H1 (cell line): ENCODE results near the gene PNLDC1. TPM values are rescaled to one million over a fixed set of nuclear protein-coding genes. Genes with fewer than 3 reads are reported as not detected.

Experiments
- CTCF ChIA-PET: fragments of 300-600 bp; sonication (Branson Sonifier 250); formaldehyde crosslinking; loops from one replicate; lab custom pipeline; 2021; ENCODE audit not compliant: partially characterized antibody; lab: Charles Lee
- POLR2A ChIA-PET: fragments of 300-600 bp; sonication (Branson Sonifier 250); formaldehyde crosslinking; loops from one replicate; lab custom pipeline; 2021; ENCODE audit warnings: inconsistent platforms; ENCODE audit not compliant: partially characterized antibody; lab: Charles Lee
- DNase-seq, 2 experiments: peaks; one replicate each; pipeline versions ENCODE4 v3.0.0 to v3.0.0-alpha.2; 2010 to 2022; ENCODE audit warnings: low spot score in 2 of 2, low read depth in 1 of 2, mixed read lengths in 1 of 2
- FAIRE-seq: peaks from 2 replicates; lab custom pipeline; 2011; peaks lifted over from hg19 to GRCh38; lab: Jason Lieb, UNC
- H2AFZ ChIP-seq: 2 replicates; pipeline ENCODE4 v1.8.1; 2012; ENCODE audit warnings: low read length, inconsistent platforms
- H2AK5ac ChIP-seq: 2 replicates; pipeline ENCODE4 v1.6.1; 2013; ENCODE audit warnings: low read depth, low read length
- H2BK120ac ChIP-seq: replicated peaks from 2 replicates; pipeline ENCODE3; 2013; ENCODE audit warnings: low read depth, low read length, inconsistent platforms
- H2BK12ac ChIP-seq: 2 replicates; pipeline ENCODE4 v1.6.1; 2013; ENCODE audit warnings: low read depth, low read length
- H2BK15ac ChIP-seq: 2 replicates; pipeline ENCODE4 v1.6.1; 2013; ENCODE audit warnings: low read length
- H2BK20ac ChIP-seq: 2 replicates; pipeline ENCODE4 v1.6.1; 2013; ENCODE audit warnings: low read length
- H2BK5ac ChIP-seq: 2 replicates; pipeline ENCODE4 v1.6.1; 2013; ENCODE audit warnings: low read depth, low read length
- H3K14ac ChIP-seq: 2 replicates; pipeline ENCODE4 v1.6.1; 2013; ENCODE audit warnings: inconsistent platforms; ENCODE audit not compliant: insufficient read length
- H3K18ac ChIP-seq: 2 replicates; pipeline ENCODE4 v1.6.1; 2013; ENCODE audit warnings: low read length; ENCODE audit errors: extremely low read depth
- H3K23ac ChIP-seq: 2 replicates; pipeline ENCODE4 v1.6.1; 2013; ENCODE audit warnings: inconsistent platforms; ENCODE audit not compliant: insufficient read length
- H3K23me2 ChIP-seq: 2 replicates; pipeline ENCODE4 v1.6.1; 2013; ENCODE audit warnings: low read depth, low read length
- H3K27ac ChIP-seq: 2 replicates; pipeline ENCODE4 v1.6.1; 2011; ENCODE audit warnings: low read depth, low read length, inconsistent platforms
- H3K27me3 ChIP-seq, 4 experiments: replicated peaks in 1 of 4; 1 replicate in 1 of 4; 2 replicates in 3 of 4; pipeline versions ENCODE4 v1.6.1 to v1.8.1; 2011 to 2013; ENCODE audit warnings: low read length in 3 of 4, mild to moderate bottlenecking in 3 of 4, inconsistent platforms in 2 of 4, mixed read lengths in 2 of 4, moderate library complexity in 1 of 4; ENCODE audit not compliant: control insufficient read depth in 3 of 4, insufficient read depth in 3 of 4; ENCODE audit errors: extremely low read depth in 1 of 4
- H3K36me3 ChIP-seq, 4 experiments: 2 replicates each; pipeline versions ENCODE4 v1.6.1 to v1.8.1; 2011 to 2013; ENCODE audit warnings: mild to moderate bottlenecking in 4 of 4, low read length in 3 of 4, moderate library complexity in 2 of 4, control low read depth in 1 of 4, inconsistent platforms in 1 of 4; ENCODE audit not compliant: insufficient read depth in 4 of 4, control insufficient read depth in 2 of 4
- H3K4ac ChIP-seq: replicated peaks from 2 replicates; pipeline ENCODE3; 2013; ENCODE audit warnings: low read length, low read depth, mixed read lengths, inconsistent platforms; ENCODE audit not compliant: insufficient read length
- H3K4me1 ChIP-seq, 4 experiments: replicated peaks in 1 of 4; 1 replicate in 1 of 4; 2 replicates in 3 of 4; pipeline versions ENCODE4 v1.6.1 to v1.8.1; 2011 to 2013; ENCODE audit warnings: low read length in 3 of 4, inconsistent platforms in 2 of 4, mixed read lengths in 1 of 4; ENCODE audit not compliant: insufficient read depth in 4 of 4, control insufficient read depth in 3 of 4
- H3K4me2 ChIP-seq, 2 experiments: 2 replicates each; pipeline versions ENCODE4 v1.6.1 to v1.8.1; 2011 to 2013; ENCODE audit warnings: low read depth in 2 of 2, low read length in 2 of 2, control low read depth in 1 of 2, inconsistent platforms in 1 of 2, mild to moderate bottlenecking in 1 of 2; ENCODE audit not compliant: insufficient read depth in 1 of 2
- H3K4me3 ChIP-seq, 4 experiments: fragments of 200-600, 300-600 bp in 1 of 4; sonication (generic), shearing (Covaris generic), sonication (Bioruptor Twin) in 1 of 4; 2 replicates each; pipeline versions ENCODE4 v1.5.1 to v1.8.1; 2011 to 2016; ENCODE audit warnings: low read length in 4 of 4, low read depth in 3 of 4, control low read depth in 2 of 4, inconsistent platforms in 2 of 4, mild to moderate bottlenecking in 2 of 4, mixed read lengths in 1 of 4, moderate library complexity in 1 of 4; ENCODE audit not compliant: insufficient read depth in 2 of 4; ENCODE audit errors: extremely low read depth in 1 of 4
- H3K56ac ChIP-seq: replicated peaks from 2 replicates; pipeline ENCODE3; 2013; ENCODE audit warnings: low read depth, mild to moderate bottlenecking, mixed read lengths, low read length, inconsistent platforms; ENCODE audit not compliant: insufficient read length
- H3K79me1 ChIP-seq: 2 replicates; pipeline ENCODE4 v1.6.1; 2013; ENCODE audit warnings: low read depth, low read length, control low read depth
- H3K79me2 ChIP-seq, 2 experiments: 2 replicates each; pipeline versions ENCODE4 v1.6.1 to v1.8.1; 2012 to 2013; ENCODE audit warnings: low read length in 2 of 2, mild to moderate bottlenecking in 2 of 2, inconsistent platforms in 1 of 2; ENCODE audit not compliant: insufficient read depth in 2 of 2, control insufficient read depth in 1 of 2
- H3K9ac ChIP-seq, 4 experiments: replicated peaks in 1 of 4; 1 replicate in 1 of 4; 2 replicates in 3 of 4; pipeline versions ENCODE4 v1.6.1 to v1.8.1; 2011 to 2013; ENCODE audit warnings: low read depth in 3 of 4, low read length in 3 of 4, control low read depth in 2 of 4, mild to moderate bottlenecking in 2 of 4, moderate library complexity in 2 of 4, inconsistent platforms in 1 of 4; ENCODE audit errors: extremely low read depth in 1 of 4
- H3K9me3 ChIP-seq, 2 experiments: 2 replicates each; pipeline versions ENCODE4 v1.6.1 to v1.8.1; 2012 to 2013; ENCODE audit warnings: mild to moderate bottlenecking in 2 of 2, moderate library complexity in 2 of 2, control low read depth in 1 of 2, inconsistent platforms in 1 of 2, low read depth in 1 of 2, low read length in 1 of 2, mixed read lengths in 1 of 2; ENCODE audit not compliant: insufficient read depth in 2 of 2
- H4K20me1 ChIP-seq, 2 experiments: replicated peaks in 1 of 2; 2 replicates each; pipeline versions ENCODE3 to v1.8.1; 2011 to 2013; ENCODE audit warnings: inconsistent platforms in 2 of 2, low read length in 2 of 2, mild to moderate bottlenecking in 1 of 2; ENCODE audit not compliant: insufficient read depth in 2 of 2, control insufficient read depth in 1 of 2
- H4K5ac ChIP-seq: 2 replicates; pipeline ENCODE4 v1.6.1; 2013; ENCODE audit warnings: low read length, low read depth, mixed read lengths, inconsistent platforms; ENCODE audit not compliant: insufficient read length
- H4K8ac ChIP-seq: 2 replicates; pipeline ENCODE4 v1.8.0; 2013; ENCODE audit warnings: mild to moderate bottlenecking, moderate library complexity, low read length, inconsistent platforms; ENCODE audit not compliant: insufficient read depth; ENCODE audit errors: extremely low read depth
- H4K91ac ChIP-seq: replicated peaks from 2 replicates; pipeline ENCODE3; 2013; ENCODE audit warnings: low read length, mixed read lengths, inconsistent platforms; ENCODE audit not compliant: insufficient read length
- CEBPB ChIP-seq: IDR thresholded peaks from 2 replicates; pipeline ENCODE4 v1.6.1; 2012; ENCODE audit warnings: low read depth, low read length
- CREB1 ChIP-seq: IDR thresholded peaks from 2 replicates; pipeline ENCODE4 v1.6.1; 2012; ENCODE audit warnings: inconsistent platforms
- FOSL1 ChIP-seq: IDR thresholded peaks from 2 replicates; pipeline ENCODE4 v1.6.1; 2011; ENCODE audit warnings: mild to moderate bottlenecking, low read depth, low read length, moderate library complexity; ENCODE audit not compliant: insufficient read depth
- GABPA ChIP-seq: IDR thresholded peaks from 2 replicates; pipeline ENCODE4 v1.6.1; 2011; ENCODE audit warnings: mild to moderate bottlenecking, low read length, moderate library complexity, borderline replicate concordance; ENCODE audit not compliant: insufficient read depth
- HDAC6 ChIP-seq: IDR thresholded peaks from one replicate; pipeline ENCODE4 v1.7.1; 2012; ENCODE audit warnings: low read depth, mild to moderate bottlenecking, inconsistent platforms, low read length, moderate library complexity
- KDM5A ChIP-seq: fragments of 200-600 bp; IDR thresholded peaks from 2 replicates; pipeline ENCODE4 v1.7.1; 2012; ENCODE audit warnings: mild to moderate bottlenecking, low read length, inconsistent platforms, mixed read lengths
- POLR2A ChIP-seq, 2 experiments: IDR thresholded peaks; 1 replicate in 1 of 2; 2 replicates in 1 of 2; pipeline ENCODE4 v1.6.1; 2011; ENCODE audit warnings: low read depth in 2 of 2, low read length in 2 of 2, mild to moderate bottlenecking in 2 of 2; ENCODE audit errors: control extremely low read depth in 1 of 2
- SIX5 ChIP-seq: IDR thresholded peaks from 2 replicates; pipeline ENCODE4 v1.6.1; 2011; ENCODE audit warnings: mild to moderate bottlenecking, low read depth, low read length
- TAF7 ChIP-seq: optimal IDR thresholded peaks from 2 replicates; pipeline ENCODE3; 2011; ENCODE audit warnings: low read depth, mild to moderate bottlenecking, inconsistent platforms, low read length, moderate library complexity, borderline replicate concordance
- TEAD4 ChIP-seq: IDR thresholded peaks from 2 replicates; pipeline ENCODE4 v1.6.1; 2012; ENCODE audit warnings: low read depth, low read length, inconsistent platforms, mixed read lengths
- WGBS, 2 experiments: shearing (Covaris generic) in 1 of 2; methylation state at CpG; one replicate each; pipeline versions ENCODE4 v1.1.6 to v1.1.7; 2013 to 2015; ENCODE audit warnings: low lambda C conversion rate in 2 of 2, mixed read lengths in 2 of 2, inconsistent platforms in 1 of 2, low coverage in 1 of 2, missing lambda C conversion rate in 1 of 2; ENCODE audit not compliant: insufficient replicate concordance in 2 of 2, insufficient coverage in 1 of 2, insufficient read length in 1 of 2; ENCODE audit errors: extremely low coverage in 1 of 2, missing lambda C conversion rate in 1 of 2; 5-methylcytosine and 5-hydroxymethylcytosine counted together
- polyA plus RNA-seq, 7 experiments: library from polyadenylated mRNA; depleted of rRNA in 3 of 7; stranded (reverse) in 5 of 7; unstranded in 2 of 7; fragments of >200 nt in 5 of 7; fragments of 200-250 nt in 2 of 7; gene quantifications; 1 replicate in 5 of 7; 2 replicates in 1 of 7; 4 replicates in 1 of 7; pipeline versions ENCODE4 v1.2.1 to v1.2.3, GENCODE V29; 2011 to 2013; ENCODE audit warnings: missing spikeins in 2 of 7, mixed read lengths in 2 of 7
- total RNA-seq: library from RNA; stranded (reverse); fragmentation: NEBNext Ultra II Directional; extraction: Animal tissue kit (Norgen Biotek cat#: 25700); gene quantifications from 2 replicates; pipeline ENCODE4 v1.2.1, GENCODE V29; 2021
- TF ChIP-seq, protein P1 (sequence below): IDR thresholded peaks from 2 replicates; pipeline ENCODE4 v1.6.1; 2012; ENCODE audit warnings: inconsistent platforms

PNLDC1 gene
- total and polyA plus RNA-seq, 2 of the 8 experiments (the other 6 are each of a cell fraction or from before 2014, with no cell fraction given), result 0.15 to 0.34 TPM

DNA sequence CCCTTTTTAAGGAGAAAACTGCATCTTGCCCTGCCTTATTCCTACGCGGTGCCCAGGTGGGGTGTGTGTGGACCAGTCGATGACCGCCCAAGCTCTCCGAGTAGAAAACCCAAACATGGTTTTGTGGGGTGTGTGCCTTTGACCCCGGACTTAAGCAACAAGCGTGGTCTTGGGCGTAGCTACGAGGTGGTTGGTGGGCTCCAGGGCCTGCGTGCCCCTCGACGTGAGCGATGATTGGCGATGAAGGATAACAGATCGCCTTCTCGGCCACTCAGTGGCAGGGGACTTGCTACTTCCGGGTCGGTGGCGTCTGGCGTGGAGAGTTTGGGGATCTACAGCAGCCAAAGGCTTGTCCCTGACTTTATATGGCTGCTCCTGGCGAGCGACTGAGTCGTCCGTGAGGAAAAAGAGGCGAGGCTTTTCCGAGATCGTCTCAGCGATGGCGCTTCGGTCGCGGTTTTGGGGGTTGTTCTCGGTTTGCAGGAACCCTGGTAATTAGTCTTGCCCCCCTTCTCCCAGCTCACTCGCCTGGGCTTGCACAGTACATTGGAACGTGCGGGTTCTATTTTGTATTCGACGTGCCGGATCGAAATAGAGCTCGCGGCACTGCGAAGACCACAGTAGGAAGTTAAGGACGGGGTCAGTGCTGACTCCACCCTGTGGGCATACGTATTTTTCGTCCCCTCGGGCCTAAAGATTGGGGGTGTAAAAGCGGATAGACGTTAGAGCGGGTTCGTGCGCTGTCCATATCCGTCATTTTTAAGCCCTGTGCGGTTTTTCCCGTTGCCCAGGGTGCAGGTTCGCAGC, 9.7 kb upstream of the PNLDC1 start, which contains the start of gene MRPL18:
Gene MRPL18 (plus strand): TSS at position 319 of the 807 bp plus-strand sequence. CDS start 121 bp downstream, at position 440.
- Histone ChIP-seq H2BK20ac (no peak within 1 kb of the TSS), H3K4me3 (peak within 1 kb of the TSS; percentile 78 to 94 (median 90)), H3K36me3 (peaks cover 6 to 57% (median 21%) of the 10 kb centered on the region in 4 experiments; a peak in 7 of 8 replicates), H3K23ac (no peak within 1 kb of the TSS), H4K5ac (peak within 1 kb of the TSS; percentile 87), H3K56ac (peak within 1 kb of the TSS; percentile 98), H3K9me3 (no peaks in the 10 kb centered on the region), H2AK5ac (no peak within 1 kb of the TSS; the same call in 1 of the 2 replicates), H4K8ac (peak within 1 kb of the TSS; percentile 98), H3K18ac (peak within 1 kb of the TSS; percentile 100), H3K14ac (no peak within 1 kb of the TSS), H2BK5ac (peak within 1 kb of the TSS; percentile 98), H3K4ac (peak within 1 kb of the TSS; percentile 76), H3K4me2 (peak within 1 kb of the TSS; percentile 81 to 99), H3K79me1 (no peaks in the 10 kb centered on the region; the same call in 1 of the 2 replicates), H3K79me2 (peaks cover 20 to 77% of the 10 kb centered on the region in 2 experiments), H3K23me2 (peaks cover 7% of the 10 kb centered on the region), H4K20me1 (peaks cover 4 to 7% of the 10 kb centered on the region in 2 experiments), H2AFZ (0 out of 2 replicates have a peak within 1 kb of the TSS, but pooled peaks have one; percentile 21), H2BK120ac (peak within 1 kb of the TSS; percentile 38), H3K9ac (peak within 1 kb of the TSS; percentile 96 to 98 (median 97)), H3K27ac (peak within 1 kb of the TSS; percentile 91), H3K4me1 (peaks cover 0 to 12% (median 7%) of the 10 kb centered on the region in 4 experiments; a peak in 4 of 7 replicates), H4K91ac (peak within 1 kb of the TSS; percentile 95), H2BK15ac (no peak within 1 kb of the TSS), H3K27me3 (no peaks in the 10 kb centered on the region), H2BK12ac (peak within 1 kb of the TSS; percentile 22; the same call in 1 of the 2 replicates)
- DNase-seq (peak; percentile 77 to 96), FAIRE-seq (peak; percentile 24)
- ChIA-PET POLR2A (interaction anchor here (0.6 to 5.3 kb wide), 32 partner anchors 10 to 188 kb away, joined by 3 to 80 read pairs (median 6); partner anchors contain the start of genes ACAT2, IGF2R, PNLDC1 and SOD2), CTCF (interaction anchor here (0.6 to 2.3 kb wide), 8 partner anchors 51 to 676 kb away, joined by 3 to 11 read pairs (median 3); no protein-coding TSS in a partner anchor)
- 2% methylated on average over 56 of the region's 56 CpGs; no CpG with 5 or more reads in 1 of the 2 experiments for WGBS, 2 experiments
- TF ChIP-seq, protein P1, sequence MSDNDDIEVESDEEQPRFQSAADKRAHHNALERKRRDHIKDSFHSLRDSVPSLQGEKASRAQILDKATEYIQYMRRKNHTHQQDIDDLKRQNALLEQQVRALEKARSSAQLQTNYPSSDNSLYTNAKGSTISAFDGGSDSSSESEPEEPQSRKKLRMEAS, result peak; percentile 52; the same call in 1 of the 2 replicates
- TF ChIP-seq KDM5A (peak; percentile 48; the same call in 1 of the 2 replicates), FOSL1 (no peak), CREB1 (peak; percentile 80), SIX5 (no peak), TAF7 (peak; percentile 50), GABPA (0 out of 2 replicates have a peak, but pooled peaks have one; percentile 29), POLR2A (IDR thresholded peaks at IDR 0.05; ENCODE audit: control extremely low read depth in 1 of 2, low read depth in 2 of 2, low read length in 2 of 2) (peak; percentile 58 to 84), HDAC6 (no peak), TEAD4 (no peak), CEBPB (no peak)
